GM15510 (cell line): ENCODE data around the gene MIER2.

Source experiments
- POLR2A ChIP-seq: IDR thresholded peaks from 3 replicates; pipeline ENCODE4 v1.6.1; 2011; ENCODE audit warnings: borderline replicate concordance; ENCODE audit not compliant: insufficient read length; ENCODE audit errors: extremely low read depth

The MIER2 gene

GRCh38 chr19:291561-292280, 52.9 kb downstream of the MIER2 start:
- no peak for TF ChIP-seq POLR2A

GRCh38 chr19:291006-291521, 53.5 kb downstream of the MIER2 start, which contains the start of gene PLPP2:
Gene PLPP2, minus strand, starts transcription at chr19:291403. Its CDS starts 67 bp downstream, at chr19:291336.
- TF ChIP-seq POLR2A: no peak

- TF ChIP-seq POLR2A: no peak
These were observed 54.1 kb downstream of the MIER2 start for GRCh38 chr19:290372-291005.

- TF ChIP-seq POLR2A: no peak
These were observed 54.8 kb downstream of the MIER2 start for GRCh38 chr19:289651-290371.

- TF ChIP-seq POLR2A: no peak
These were observed 55.7 kb downstream of the MIER2 start for GRCh38 chr19:288911-289310.

- no peak for TF ChIP-seq POLR2A
These were observed 57.2 kb downstream of the MIER2 start for GRCh38 chr19:287381-287871.

GRCh38 chr19:283395-283794, 61.2 kb downstream of the MIER2 start:
- no peak for TF ChIP-seq POLR2A

GRCh38 chr19:282501-282900, 62.1 kb downstream of the MIER2 start:
- no peak for TF ChIP-seq POLR2A

- no peak for TF ChIP-seq POLR2A
These were observed 62.6 kb downstream of the MIER2 start for GRCh38 chr19:281992-282391.

- no peak for TF ChIP-seq POLR2A
These were observed 63.3 kb downstream of the MIER2 start for GRCh38 chr19:281156-281853.

GRCh38 chr19:280541-281009, 64.0 kb downstream of the MIER2 start:
- TF ChIP-seq POLR2A: no peak

GRCh38 chr19:279656-280055, 64.9 kb downstream of the MIER2 start:
- no peak for TF ChIP-seq POLR2A

- TF ChIP-seq POLR2A: no peak
These were observed 65.4 kb downstream of the MIER2 start for GRCh38 chr19:279231-279630.

- TF ChIP-seq POLR2A: no peak
These were observed 66.9 kb downstream of the MIER2 start for GRCh38 chr19:277581-278165.

- TF ChIP-seq POLR2A: no peak
These were observed 67.5 kb downstream of the MIER2 start for GRCh38 chr19:277131-277530.
